ENCODE measurements around the gene SLC8B1.

- TF ChIP-seq CTCF (conservative IDR thresholded peaks at IDR 0.05; ENCODE audit: low read depth, low read length): no peak
- no peak for TF ChIP-seq EZH2 (IDR thresholded peaks at IDR 0.05; ENCODE audit: borderline replicate concordance, low read depth, low read length, poor library complexity, severe bottlenecking)
Observed at GRCh38 chr12:113333418-113333750, 1.5 kb downstream of the SLC8B1 start.
